Activated T-helper 2 cell treated with anti-CD3 and anti-CD28 coated beads, Interferon-gamma antibody, Interleukin-2, Interleukin-4, amounts not matched to agents 10 μg/mL and 5 μg/mL and 100 μg/mL, durations not matched to agents 14 hours and 24 hours and 36 hours (primary cell): ENCODE measurements around the gene MAN2B1. TPM values are rescaled to one million over a fixed set of nuclear protein-coding genes. Genes with fewer than 3 reads are reported as not detected.
"Not testable (repeated sequence)": the region's sequence is repeated elsewhere in the genome, so short reads cannot be mapped to it uniquely, and the experiment has no call there.

Experiments
- DNase-seq: peaks from one replicate; pipeline ENCODE4 v3.0.0; 2021; ENCODE audit warnings: low spot score
- H3K27ac Mint-ChIP-seq: one replicate; pipeline ENCODE4 v1.8.0; 2021; ENCODE audit warnings: mixed read lengths
- H3K27me3 Mint-ChIP-seq: one replicate; pipeline ENCODE4 v1.8.0; 2021; ENCODE audit warnings: low read depth, mixed read lengths
- H3K36me3 Mint-ChIP-seq: one replicate; pipeline ENCODE4 v1.8.0; 2021; ENCODE audit warnings: low read depth, mixed read lengths
- H3K4me1 Mint-ChIP-seq: one replicate; pipeline ENCODE4 v1.8.0; 2021; ENCODE audit warnings: low read depth, mixed read lengths
- H3K4me3 Mint-ChIP-seq: one replicate; pipeline ENCODE4 v1.8.0; 2021; ENCODE audit warnings: low read depth, mild to moderate bottlenecking, moderate library complexity, mixed read lengths
- H3K9me3 Mint-ChIP-seq: one replicate; pipeline ENCODE4 v1.8.0; 2021; ENCODE audit warnings: mixed read lengths
- intact Hi-C: fragments of 100-400 bp; cut with micrococcal nuclease; formaldehyde crosslinking; loops from one replicate; pipeline ENCODE4 v1.15.1; 2023
- total RNA-seq: library from RNA; stranded (reverse); gene quantifications from 2 replicates; pipeline ENCODE4 v1.2.3, GENCODE V29; 2022

Gene MAN2B1
- total RNA-seq, 1 donor from 2014 or later = 133 TPM

DNA sequence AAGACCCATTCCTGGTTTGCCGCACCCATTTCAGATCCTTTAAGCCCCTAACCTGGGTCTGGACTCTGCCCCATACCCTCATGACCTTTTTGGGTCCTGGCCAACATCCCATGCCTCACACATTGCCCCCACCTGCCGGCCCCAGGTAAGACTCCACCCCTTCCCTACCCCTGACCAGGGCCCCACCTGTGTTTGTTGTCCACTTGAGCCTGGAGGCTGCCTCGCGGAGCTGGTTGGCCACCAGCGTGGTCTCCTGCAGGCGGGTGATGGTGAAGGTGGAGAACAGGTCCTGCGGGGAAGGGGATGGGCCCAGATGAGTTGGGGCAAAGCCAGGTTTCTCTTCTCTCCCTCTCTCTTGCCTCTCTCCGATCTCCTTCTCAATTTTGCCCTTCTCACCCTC, 19.5 kb downstream of the MAN2B1 start:
- H3K4me3 Mint-ChIP-seq = no peak overlapping the region
- no peaks in the 10 kb centered on the region for H3K4me1 Mint-ChIP-seq
- no peak overlapping the region for H3K27ac Mint-ChIP-seq
- H3K27me3 Mint-ChIP-seq = no peaks in the 10 kb centered on the region
- H3K36me3 Mint-ChIP-seq = peaks cover 52% of the 10 kb centered on the region
- H3K9me3 Mint-ChIP-seq = no peaks in the 10 kb centered on the region
- intact Hi-C loops = no loop called here
- DNase-seq = no peak

DNA sequence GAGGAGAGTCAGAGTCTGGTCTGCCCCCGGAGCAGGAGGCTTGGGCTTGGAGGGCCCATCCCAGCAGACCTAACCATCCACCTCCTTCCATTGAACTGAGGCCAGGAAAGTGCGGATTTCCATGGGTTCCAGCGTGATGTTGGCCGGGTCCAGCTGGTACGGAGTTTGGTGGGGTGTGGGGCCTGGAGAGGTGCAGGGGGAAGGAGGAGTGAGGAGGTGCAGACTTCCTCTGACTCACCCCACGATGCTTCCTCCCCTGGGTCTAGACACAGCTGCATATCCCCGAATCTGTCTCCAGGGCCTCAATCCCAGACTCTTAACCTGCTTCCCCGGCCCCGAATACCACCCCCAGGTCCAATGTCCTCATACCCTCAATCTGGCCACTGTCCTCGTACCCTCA, 20.0 kb downstream of the MAN2B1 start:
- Mint-ChIP-seq H3K9me3 (no peaks in the 10 kb centered on the region), H3K27me3 (no peaks in the 10 kb centered on the region), H3K4me1 (no peaks in the 10 kb centered on the region), H3K4me3 (no peak overlapping the region), H3K27ac (peak overlapping the region; percentile 5), H3K36me3 (peaks cover 47% of the 10 kb centered on the region)
- intact Hi-C loops = no loop called here
- no peak for DNase-seq

DNA sequence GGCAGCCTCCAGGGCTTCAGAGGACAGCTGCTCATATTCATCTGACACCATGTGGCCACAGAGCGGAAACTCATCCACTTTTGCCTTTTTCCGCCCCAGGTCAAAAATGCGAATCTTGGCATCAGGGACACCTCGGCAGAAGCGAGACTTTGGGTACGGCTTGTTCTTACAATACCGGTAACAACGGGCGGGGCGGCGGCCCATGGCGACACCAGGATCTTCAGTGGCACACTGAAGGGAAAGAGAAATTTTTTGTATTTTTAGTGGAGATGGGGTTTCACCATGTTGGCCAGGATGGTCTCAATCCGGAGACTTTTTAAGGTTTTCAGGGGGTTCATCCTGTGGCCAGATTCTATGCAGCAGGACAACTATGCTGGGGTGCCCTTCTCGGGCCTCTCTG, 22.8 kb downstream of the MAN2B1 start:
- H3K4me3 Mint-ChIP-seq, H3K4me1 Mint-ChIP-seq, H3K27ac Mint-ChIP-seq, DNase-seq, intact Hi-C loops, H3K27me3 Mint-ChIP-seq, H3K9me3 Mint-ChIP-seq: not testable (repeated sequence)
- H3K36me3 Mint-ChIP-seq = peaks cover 34% of the 10 kb centered on the region

DNA sequence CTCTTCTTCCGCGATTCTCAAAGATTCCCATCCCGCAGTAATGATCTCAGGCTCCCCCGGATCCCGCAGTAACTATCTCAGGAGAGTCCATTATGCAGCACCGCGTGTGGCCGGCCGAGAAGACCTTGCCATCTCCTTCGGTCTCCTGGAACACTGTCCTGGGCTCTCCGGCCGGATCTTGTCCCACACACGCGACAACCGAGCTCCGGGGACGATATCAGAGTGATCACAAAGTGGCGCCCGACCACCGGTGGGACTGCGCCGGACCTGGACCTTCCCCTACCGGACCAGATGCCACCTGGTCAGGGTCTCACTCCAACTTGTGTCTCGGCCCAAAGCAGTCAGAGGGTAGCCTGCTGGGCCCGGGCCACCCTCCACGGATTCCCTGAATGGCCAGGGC, 24.0 kb downstream of the MAN2B1 start:
- Mint-ChIP-seq H3K4me1 (peaks cover 7% of the 10 kb centered on the region), H3K27ac (no peak overlapping the region), H3K36me3 (peaks cover 27% of the 10 kb centered on the region), H3K27me3 (no peaks in the 10 kb centered on the region), H3K4me3 (no peak overlapping the region), H3K9me3 (no peaks in the 10 kb centered on the region)
- no peak for DNase-seq
- intact Hi-C loops = no loop called here

DNA sequence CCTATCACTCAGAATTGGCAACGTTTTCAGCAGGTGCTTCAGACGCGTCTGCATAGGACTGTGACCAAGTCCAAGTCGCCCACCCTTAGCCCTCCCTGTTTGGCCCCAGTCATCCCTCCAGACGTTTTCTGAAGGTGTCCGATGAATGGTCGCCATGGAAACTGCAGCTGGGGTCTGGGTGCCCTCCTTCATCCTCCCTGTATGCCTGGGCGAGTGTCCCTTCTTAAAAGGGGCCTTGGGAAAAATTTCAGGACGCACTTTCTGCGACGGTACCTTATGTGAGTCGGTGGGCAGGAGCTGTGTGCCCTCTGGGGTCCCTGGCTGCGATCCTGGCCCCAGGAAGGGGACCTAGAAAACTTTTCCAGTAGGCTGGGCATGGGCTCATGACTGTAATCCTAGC, 25.1 kb downstream of the MAN2B1 start:
- no peak for DNase-seq
- peaks cover 22% of the 10 kb centered on the region for H3K36me3 Mint-ChIP-seq
- no peaks in the 10 kb centered on the region for H3K9me3 Mint-ChIP-seq
- peaks cover 7% of the 10 kb centered on the region for H3K4me1 Mint-ChIP-seq
- H3K4me3 Mint-ChIP-seq = no peak overlapping the region
- H3K27me3 Mint-ChIP-seq = no peaks in the 10 kb centered on the region
- intact Hi-C loops = no loop called here
- H3K27ac Mint-ChIP-seq = no peak overlapping the region

DNA sequence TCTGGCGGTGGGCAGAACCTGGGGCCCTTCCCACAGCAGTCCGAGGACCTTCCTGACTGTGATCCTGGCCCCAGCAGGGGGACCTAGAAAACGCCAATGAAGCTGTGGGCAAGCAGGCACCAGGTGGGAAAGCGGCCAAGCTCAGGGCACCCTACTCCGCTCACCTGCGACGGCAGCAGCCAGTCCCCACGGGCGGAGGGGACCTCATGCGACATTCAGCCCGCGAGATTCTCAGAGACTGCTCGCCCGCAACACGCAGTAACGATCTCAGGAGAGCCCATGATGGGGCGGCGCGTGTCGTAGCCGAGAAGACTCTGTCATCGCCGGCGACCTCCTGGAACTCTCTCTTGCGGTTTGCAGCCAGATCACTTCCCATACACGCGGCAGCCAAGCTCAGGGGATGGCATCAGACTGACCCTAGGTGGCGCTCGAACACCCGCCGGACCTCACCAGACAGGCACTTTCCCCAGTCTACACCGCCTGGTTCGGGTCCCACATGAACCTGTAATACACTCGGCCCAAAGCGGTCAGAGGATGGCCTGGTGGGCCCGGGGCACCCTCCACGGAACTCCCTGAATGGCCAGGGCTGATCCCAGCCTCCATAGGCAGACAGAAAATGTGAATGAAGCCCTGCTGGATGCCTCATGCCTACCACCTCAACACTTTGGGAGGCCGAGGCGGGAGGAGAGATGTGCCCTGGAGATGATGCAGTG, 26.5 kb downstream of the MAN2B1 start:
- peaks cover 8% of the 10 kb centered on the region for H3K4me1 Mint-ChIP-seq

DNA sequence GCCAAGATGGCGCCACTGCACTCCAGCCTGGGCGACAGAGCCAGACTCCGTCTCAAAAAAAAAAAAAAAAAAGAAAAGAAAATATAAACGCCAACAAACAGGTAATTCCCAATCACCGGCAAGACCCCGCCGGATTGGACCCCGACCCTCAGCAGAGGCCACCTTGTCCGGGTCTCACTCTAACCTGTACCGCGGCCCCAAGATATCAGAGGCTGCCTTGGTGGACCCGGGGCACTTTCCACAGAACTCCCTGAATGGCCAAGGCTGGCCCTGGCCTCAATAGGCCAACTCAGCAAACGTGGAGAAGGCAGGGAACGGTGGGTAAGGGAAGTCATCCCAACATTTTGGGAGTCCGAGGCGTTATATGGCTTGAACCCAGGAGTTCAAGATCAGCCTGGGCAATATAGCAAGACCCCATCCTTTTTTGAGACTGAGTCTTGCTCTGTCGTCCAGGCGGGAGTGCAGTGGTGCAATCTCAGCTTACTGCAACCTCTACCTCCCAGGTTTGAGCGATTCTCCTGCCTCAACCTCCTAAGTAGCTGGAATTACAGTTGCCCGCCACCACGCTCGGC, 27.8 kb downstream of the MAN2B1 start:
- intact Hi-C loops = no loop called here
- Mint-ChIP-seq H3K36me3 (peaks cover 23% of the 10 kb centered on the region), H3K27ac (no peak overlapping the region), H3K9me3 (peaks cover 6% of the 10 kb centered on the region), H3K27me3 (no peaks in the 10 kb centered on the region), H3K4me1 (peaks cover 8% of the 10 kb centered on the region), H3K4me3 (no peak overlapping the region)
- no peak for DNase-seq

More for the DNA sequence above, 26.5 kb downstream of the MAN2B1 start:
- H3K4me3 Mint-ChIP-seq = peak overlapping the region; percentile 63
- no peaks in the 10 kb centered on the region for H3K9me3 Mint-ChIP-seq
- H3K36me3 Mint-ChIP-seq = peaks cover 20% of the 10 kb centered on the region
- peak overlapping the region; percentile 78 for H3K27ac Mint-ChIP-seq
- DNase-seq = peak; percentile 79
- intact Hi-C loops = loop anchor here (1.0 kb wide), 2 partner anchors 29 to 36 kb away; a partner anchor contains a TSS
- no peaks in the 10 kb centered on the region for H3K27me3 Mint-ChIP-seq

DNA sequence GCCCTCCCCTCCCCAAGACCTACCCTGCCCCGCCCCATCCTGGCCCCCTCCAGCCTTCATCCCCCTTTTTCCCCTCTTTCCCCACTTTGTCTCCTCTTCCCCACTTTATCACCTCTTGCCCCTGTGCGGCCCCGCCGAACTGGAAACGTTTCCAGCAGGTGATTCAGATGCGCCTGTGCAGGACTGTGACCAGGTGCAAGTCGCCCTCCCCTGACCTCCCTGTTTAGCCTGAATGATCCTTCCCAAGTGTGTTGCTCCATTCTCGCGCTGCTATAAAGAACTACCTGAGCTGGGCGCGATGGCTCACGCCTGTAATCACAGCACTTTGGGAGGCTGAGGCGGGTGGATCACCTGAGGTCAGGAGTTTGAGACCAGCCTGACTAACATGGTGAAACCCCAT, 29.9 kb downstream of the MAN2B1 start:
- no peak overlapping the region for H3K27ac Mint-ChIP-seq
- intact Hi-C loops = no loop called here
- H3K4me1 Mint-ChIP-seq = peaks cover 8% of the 10 kb centered on the region

DNA sequence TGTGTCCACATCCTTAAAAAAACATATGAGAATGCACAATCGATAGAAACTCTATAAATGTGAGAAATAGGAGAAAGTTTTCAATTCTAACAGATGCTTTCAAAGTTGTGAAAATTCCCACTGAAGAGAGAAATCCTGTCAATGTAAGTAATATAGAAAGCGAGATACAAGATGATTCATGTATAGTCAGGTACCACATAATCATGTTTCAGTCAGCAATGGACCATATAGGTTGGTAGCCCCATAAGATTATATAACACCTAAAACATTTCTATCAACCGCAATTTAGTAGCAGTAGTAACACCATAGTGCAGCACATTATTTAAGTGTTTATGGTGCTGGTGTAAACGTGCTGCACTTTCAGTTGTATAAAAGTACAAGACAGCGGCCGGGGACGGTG, 37.3 kb downstream of the MAN2B1 start:
- H3K27me3 Mint-ChIP-seq = no peaks in the 10 kb centered on the region
- no peak overlapping the region for H3K27ac Mint-ChIP-seq
- intact Hi-C loops = no loop called here
- peaks cover 44% of the 10 kb centered on the region for H3K9me3 Mint-ChIP-seq
- H3K4me3 Mint-ChIP-seq = no peak overlapping the region
- no peaks in the 10 kb centered on the region for H3K4me1 Mint-ChIP-seq
- H3K36me3 Mint-ChIP-seq = peaks cover 79% of the 10 kb centered on the region
- no peak for DNase-seq

More for the DNA sequence above, 29.9 kb downstream of the MAN2B1 start:
- H3K27me3 Mint-ChIP-seq = no peaks in the 10 kb centered on the region
- H3K9me3 Mint-ChIP-seq = peaks cover 13% of the 10 kb centered on the region
- H3K4me3 Mint-ChIP-seq = no peak overlapping the region
- H3K36me3 Mint-ChIP-seq = peaks cover 35% of the 10 kb centered on the region
- no peak for DNase-seq

DNA sequence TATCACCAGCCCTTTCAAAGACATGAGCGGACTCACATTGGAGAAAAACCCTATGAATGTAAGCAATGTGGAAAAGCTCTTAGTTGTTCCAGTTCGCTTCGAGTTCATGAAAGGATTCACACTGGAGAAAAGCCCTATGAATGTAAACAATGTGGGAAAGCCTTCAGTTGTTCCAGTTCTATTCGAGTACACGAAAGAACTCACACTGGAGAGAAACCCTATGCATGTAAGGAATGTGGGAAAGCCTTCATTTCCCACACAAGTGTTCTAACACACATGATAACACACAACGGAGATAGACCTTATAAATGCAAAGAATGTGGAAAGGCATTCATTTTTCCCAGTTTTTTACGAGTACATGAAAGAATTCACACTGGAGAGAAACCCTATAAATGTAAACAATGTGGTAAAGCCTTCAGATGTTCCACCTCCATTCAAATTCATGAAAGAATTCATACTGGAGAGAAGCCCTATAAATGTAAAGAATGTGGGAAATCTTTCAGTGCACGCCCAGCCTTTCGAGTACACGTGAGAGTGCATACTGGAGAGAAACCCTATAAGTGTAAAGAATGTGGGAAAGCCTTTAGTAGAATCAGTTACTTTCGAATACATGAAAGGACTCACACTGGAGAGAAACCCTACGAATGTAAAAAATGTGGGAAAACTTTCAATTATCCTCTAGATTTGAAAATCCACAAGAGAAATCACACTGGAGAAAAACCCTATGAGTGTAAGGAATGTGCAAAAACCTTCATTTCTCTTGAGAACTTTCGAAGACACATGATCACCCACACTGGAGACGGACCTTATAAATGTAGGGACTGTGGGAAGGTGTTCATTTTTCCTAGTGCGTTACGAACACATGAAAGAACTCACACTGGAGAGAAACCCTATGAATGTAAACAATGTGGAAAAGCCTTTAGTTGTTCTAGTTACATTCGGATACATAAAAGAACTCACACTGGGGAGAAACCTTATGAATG, 38.2 kb downstream of the MAN2B1 start:
- H3K9me3 Mint-ChIP-seq = peaks cover 35% of the 10 kb centered on the region
- no peaks in the 10 kb centered on the region for H3K4me1 Mint-ChIP-seq
- H3K36me3 Mint-ChIP-seq = peaks cover 77% of the 10 kb centered on the region
- intact Hi-C loops = no loop called here
- no peak overlapping the region for H3K27ac Mint-ChIP-seq
- no peaks in the 10 kb centered on the region for H3K27me3 Mint-ChIP-seq
- no peak for DNase-seq
- H3K4me3 Mint-ChIP-seq = no peak overlapping the region

DNA sequence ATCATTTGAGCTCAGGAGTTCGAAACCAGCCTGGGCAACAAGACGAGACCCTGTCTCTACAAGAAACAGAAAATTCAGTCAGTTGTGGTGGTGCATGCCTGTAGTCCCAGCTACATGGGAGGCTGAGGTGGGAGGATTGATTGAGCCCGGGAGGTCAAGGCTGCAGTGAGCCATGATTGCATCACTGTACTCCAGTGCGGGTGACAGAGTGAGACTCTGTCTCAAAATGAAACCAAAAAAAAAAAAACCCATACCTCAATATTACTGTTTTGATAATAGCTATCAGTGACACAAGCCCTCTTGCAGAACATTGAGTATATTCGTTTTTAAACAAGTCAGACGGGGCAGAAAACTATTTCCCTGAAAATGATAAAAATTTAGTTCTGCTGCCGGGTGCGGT, 39.6 kb downstream of the MAN2B1 start:
- H3K27ac Mint-ChIP-seq = no peak overlapping the region

DNA sequence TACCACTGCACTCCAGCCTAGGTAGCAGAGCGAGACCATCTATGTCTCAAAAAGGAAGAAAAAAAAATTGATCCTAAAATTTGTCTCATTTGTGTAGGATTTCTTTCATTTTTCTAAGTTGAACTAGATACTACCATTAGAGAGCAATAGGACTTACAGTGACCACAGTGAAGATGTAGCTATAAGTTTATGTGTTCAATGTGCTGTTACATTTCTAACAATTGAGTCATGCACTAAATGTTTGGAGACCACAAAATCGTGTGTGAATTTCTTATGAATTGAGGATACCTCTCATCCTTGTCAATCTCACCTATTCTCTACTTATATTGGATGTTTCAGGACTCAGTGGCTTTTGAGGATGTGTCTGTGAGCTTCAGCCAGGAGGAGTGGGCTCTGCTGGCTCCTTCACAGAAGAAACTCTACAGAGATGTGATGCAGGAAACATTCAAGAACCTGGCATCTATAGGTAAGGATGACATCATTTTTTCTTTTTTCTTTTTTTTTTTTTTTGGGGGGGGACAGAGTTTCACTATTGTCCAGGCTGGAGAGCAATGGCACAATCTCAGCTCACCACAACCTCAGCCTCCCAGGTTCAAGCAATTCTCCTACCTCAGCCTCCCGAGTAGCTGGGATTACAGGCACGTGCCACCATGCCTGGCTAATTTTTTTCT, 43.0 kb downstream of the MAN2B1 start:
- H3K4me3 Mint-ChIP-seq = no peak overlapping the region
- peaks cover 16% of the 10 kb centered on the region for H3K9me3 Mint-ChIP-seq
- peaks cover 74% of the 10 kb centered on the region for H3K36me3 Mint-ChIP-seq
- intact Hi-C loops = no loop called here
- H3K27ac Mint-ChIP-seq = no peak overlapping the region
- DNase-seq = no peak
- no peaks in the 10 kb centered on the region for H3K4me1 Mint-ChIP-seq
- H3K27me3 Mint-ChIP-seq = no peaks in the 10 kb centered on the region

More for the DNA sequence above, 39.6 kb downstream of the MAN2B1 start:
- Mint-ChIP-seq H3K4me3 (no peak overlapping the region), H3K27me3 (no peaks in the 10 kb centered on the region), H3K9me3 (peaks cover 32% of the 10 kb centered on the region), H3K4me1 (no peaks in the 10 kb centered on the region), H3K36me3 (peaks cover 77% of the 10 kb centered on the region)
- intact Hi-C loops = no loop called here
- DNase-seq = no peak
